Measurements from ENCODE around the gene DNAAF1.
A peak's percentile ranks its signal among the peaks of the same experiment; 100 is the strongest.

Gene DNAAF1

DNA sequence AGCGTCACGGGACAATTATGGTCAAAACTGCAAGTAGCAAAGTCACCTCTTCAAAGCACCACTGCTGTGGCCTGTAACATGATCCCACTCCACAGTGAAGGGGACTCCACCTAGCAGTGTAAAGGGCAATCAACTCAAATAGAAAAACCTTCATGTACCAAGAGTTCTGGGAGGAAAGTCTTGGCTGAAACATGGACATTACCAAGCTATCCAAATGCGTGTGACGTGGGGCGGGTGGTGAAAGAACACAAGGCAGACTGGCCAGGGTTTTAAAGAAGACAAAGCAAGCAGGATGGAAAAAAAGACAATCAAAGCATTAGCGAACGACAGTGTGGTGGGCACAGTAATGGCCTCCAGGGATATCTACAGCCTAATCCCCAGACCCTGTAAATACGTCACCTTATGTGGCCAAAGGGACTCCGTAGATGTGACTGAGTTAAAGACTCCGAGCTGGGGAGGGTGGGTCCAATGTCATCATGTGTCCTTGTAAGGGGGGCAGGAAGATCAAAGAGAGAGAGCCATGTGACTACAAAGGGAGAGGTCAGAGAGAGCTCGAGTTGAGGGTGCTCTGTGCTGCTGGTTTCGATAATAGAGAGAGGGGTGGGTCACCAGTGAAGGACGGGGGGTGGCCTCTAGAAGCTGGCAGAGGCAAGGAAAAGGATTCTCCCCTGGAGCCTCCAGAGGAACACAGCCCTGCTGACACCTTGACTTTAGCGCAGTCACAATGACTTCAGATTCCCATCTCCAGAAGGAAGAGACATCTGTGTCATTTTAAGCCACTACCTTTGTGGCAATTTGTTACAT, 6.1 kb upstream of the DNAAF1 start:
- Histone ChIP-seq H3K9ac (ENCODE audit: low read depth in 1 of 2, low read length in 2 of 2) (no peak overlapping the region), H3K4me1 (ENCODE audit: control insufficient read depth in 2 of 2, insufficient read depth in 2 of 2, low read length in 2 of 2) (peaks cover 0 to 3% of the 10 kb centered on the region in 2 donors), H3K27ac (ENCODE audit: low read depth in 2 of 2, low read length in 2 of 2) (no peak overlapping the region)

DNA sequence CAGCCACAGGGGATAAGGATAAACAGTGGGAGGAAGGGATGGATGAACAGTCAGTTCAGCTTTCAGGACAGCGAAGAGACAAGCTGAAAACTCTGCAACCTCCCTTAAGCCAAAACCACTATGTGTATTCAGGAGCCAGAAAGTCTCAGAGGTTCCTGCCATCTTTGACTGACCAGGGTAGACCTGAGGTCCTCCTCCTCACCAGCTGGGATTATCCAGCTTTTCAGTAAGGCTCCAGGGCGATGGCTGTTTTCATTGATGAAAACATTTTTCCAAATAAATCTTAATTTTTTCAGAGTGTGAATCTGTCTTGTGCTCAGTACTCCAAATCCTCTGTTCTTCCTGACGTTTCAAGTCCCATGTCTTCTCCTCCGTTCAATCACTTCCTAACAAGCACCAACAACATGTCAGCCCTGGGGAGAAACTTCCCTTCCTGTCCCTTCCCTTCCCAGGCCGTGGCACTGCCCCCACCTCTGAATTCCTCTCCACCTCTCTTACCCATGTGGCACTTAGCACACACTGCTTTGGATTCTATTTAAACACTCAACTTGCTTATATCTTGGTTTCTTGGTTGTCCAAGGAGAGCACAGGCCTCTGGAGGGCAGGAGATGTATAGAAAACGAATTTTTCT, 5.4 kb upstream of the DNAAF1 start:
- H3K27ac ChIP-seq (ENCODE audit: low read depth in 2 of 2, low read length in 2 of 2) = no peak overlapping the region
- no peaks in the 10 kb centered on the region for H3K36me3 ChIP-seq (ENCODE audit: control insufficient read depth in 2 of 2, insufficient read depth in 2 of 2, low read length in 2 of 2)
- H3K27me3 ChIP-seq (ENCODE audit: control insufficient read depth in 2 of 2, insufficient read depth in 2 of 2, low read length in 2 of 2) = no peaks in the 10 kb centered on the region
- H3K9ac ChIP-seq (ENCODE audit: low read depth in 1 of 2, low read length in 2 of 2) = no peak overlapping the region
- peaks cover 0 to 8% of the 10 kb centered on the region in 2 donors for H3K4me1 ChIP-seq (ENCODE audit: control insufficient read depth in 2 of 2, insufficient read depth in 2 of 2, low read length in 2 of 2)
- no peak overlapping the region for H3K4me3 ChIP-seq (ENCODE audit: low read length in 2 of 2)
- no peaks in the 10 kb centered on the region for H3K9me3 ChIP-seq (ENCODE audit: control insufficient read depth in 2 of 2, low read length in 2 of 2)

More for the DNA sequence above, 6.1 kb upstream of the DNAAF1 start:
- Histone ChIP-seq H3K36me3 (ENCODE audit: control insufficient read depth in 2 of 2, insufficient read depth in 2 of 2, low read length in 2 of 2) (no peaks in the 10 kb centered on the region), H3K27me3 (ENCODE audit: control insufficient read depth in 2 of 2, insufficient read depth in 2 of 2, low read length in 2 of 2) (no peaks in the 10 kb centered on the region), H3K4me3 (ENCODE audit: low read length in 2 of 2) (no peak overlapping the region), H3K9me3 (ENCODE audit: control insufficient read depth in 2 of 2, low read length in 2 of 2) (no peaks in the 10 kb centered on the region)

DNA sequence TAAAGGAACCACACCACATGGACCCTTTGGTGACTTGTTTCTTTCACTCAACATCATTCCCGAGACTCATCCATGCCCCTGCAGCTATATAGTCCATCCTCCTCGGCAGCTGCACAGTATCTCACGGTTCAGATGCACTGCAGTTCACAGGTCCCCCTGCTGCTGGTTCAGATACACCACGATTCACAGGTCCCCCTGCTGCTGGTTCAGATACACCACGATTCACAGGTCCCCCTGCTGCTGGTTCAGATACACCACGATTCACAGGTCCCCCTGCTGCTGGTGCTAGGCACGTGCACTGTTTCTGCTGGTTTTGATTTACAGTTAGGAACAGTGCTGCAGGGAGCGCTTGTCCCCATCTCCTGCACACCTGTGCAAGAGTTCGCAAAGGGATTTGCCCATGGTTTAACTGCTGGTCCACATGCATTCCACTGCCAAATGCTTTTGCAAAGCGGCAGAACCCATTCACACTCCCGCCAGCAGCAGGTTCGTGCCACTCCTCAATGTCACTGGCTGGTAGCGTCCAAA, 3.9 kb upstream of the DNAAF1 start:
- Histone ChIP-seq H3K27ac (ENCODE audit: low read depth in 2 of 2, low read length in 2 of 2) (no peak overlapping the region), H3K9ac (ENCODE audit: low read depth in 1 of 2, low read length in 2 of 2) (no peak overlapping the region), H3K4me1 (ENCODE audit: control insufficient read depth in 2 of 2, insufficient read depth in 2 of 2, low read length in 2 of 2) (peaks cover 0 to 13% of the 10 kb centered on the region in 2 donors), H3K36me3 (ENCODE audit: control insufficient read depth in 2 of 2, insufficient read depth in 2 of 2, low read length in 2 of 2) (no peaks in the 10 kb centered on the region), H3K9me3 (ENCODE audit: control insufficient read depth in 2 of 2, low read length in 2 of 2) (no peaks in the 10 kb centered on the region), H3K27me3 (ENCODE audit: control insufficient read depth in 2 of 2, insufficient read depth in 2 of 2, low read length in 2 of 2) (no peaks in the 10 kb centered on the region), H3K4me3 (ENCODE audit: low read length in 2 of 2) (no peak overlapping the region)

DNA sequence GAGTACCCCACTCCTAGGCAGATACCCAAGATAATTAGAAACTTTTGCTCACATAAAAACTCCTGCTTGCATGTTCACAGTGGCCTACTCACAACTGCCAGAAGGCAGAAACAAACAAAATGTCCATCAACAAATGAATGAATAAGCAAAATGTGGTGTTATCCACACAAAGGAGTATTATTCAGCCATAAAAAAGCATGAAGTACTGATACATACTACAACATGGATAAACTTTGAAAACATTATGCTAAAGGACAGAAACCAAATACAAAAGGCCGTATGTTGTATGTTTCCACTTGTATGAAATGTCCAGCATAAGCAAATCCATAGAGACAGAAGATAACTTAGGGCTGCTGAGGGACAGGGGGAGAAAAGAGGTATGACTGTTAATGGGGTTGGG, 2.0 kb upstream of the DNAAF1 start:
- Histone ChIP-seq H3K27ac (ENCODE audit: low read depth in 2 of 2, low read length in 2 of 2) (no peak overlapping the region), H3K4me1 (ENCODE audit: control insufficient read depth in 2 of 2, insufficient read depth in 2 of 2, low read length in 2 of 2) (peaks cover 0 to 13% of the 10 kb centered on the region in 2 donors), H3K36me3 (ENCODE audit: control insufficient read depth in 2 of 2, insufficient read depth in 2 of 2, low read length in 2 of 2) (no peaks in the 10 kb centered on the region), H3K9me3 (ENCODE audit: control insufficient read depth in 2 of 2, low read length in 2 of 2) (no peaks in the 10 kb centered on the region), H3K9ac (ENCODE audit: low read depth in 1 of 2, low read length in 2 of 2) (no peak overlapping the region), H3K4me3 (ENCODE audit: low read length in 2 of 2) (no peak overlapping the region), H3K27me3 (ENCODE audit: control insufficient read depth in 2 of 2, insufficient read depth in 2 of 2, low read length in 2 of 2) (no peaks in the 10 kb centered on the region)

DNA sequence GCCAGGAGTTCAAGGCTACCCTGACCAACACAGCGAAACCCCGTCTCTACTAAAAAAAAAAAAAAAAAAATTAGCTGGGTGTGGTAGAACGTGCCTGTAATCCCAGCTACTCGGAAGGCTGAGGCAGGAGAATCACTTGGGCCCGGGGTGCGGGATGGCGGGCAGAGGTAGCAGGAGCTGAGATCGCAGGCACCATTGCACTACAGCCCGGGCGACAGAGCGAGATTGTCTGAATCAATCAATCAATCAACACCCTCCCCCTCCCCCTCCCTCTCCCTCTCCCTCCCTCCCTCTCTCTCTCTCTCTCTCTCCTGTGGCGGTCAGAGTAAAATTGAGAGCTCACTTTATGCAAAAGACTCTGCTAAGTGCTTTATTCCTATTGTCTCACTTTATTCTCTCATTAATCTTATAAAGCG, 1.3 kb upstream of the DNAAF1 start:
- H3K4me1 ChIP-seq (ENCODE audit: control insufficient read depth in 2 of 2, insufficient read depth in 2 of 2, low read length in 2 of 2) = peaks cover 0 to 13% of the 10 kb centered on the region in 2 donors
- no peaks in the 10 kb centered on the region for H3K9me3 ChIP-seq (ENCODE audit: control insufficient read depth in 2 of 2, low read length in 2 of 2)
- H3K9ac ChIP-seq (ENCODE audit: low read depth in 1 of 2, low read length in 2 of 2) = peak overlapping the region; percentile 68 to 70
- no peaks in the 10 kb centered on the region for H3K27me3 ChIP-seq (ENCODE audit: control insufficient read depth in 2 of 2, insufficient read depth in 2 of 2, low read length in 2 of 2)
- H3K4me3 ChIP-seq (ENCODE audit: low read length in 2 of 2) = peak overlapping the region in 1 of 2 donors; percentile 82
- no peak overlapping the region for H3K27ac ChIP-seq (ENCODE audit: low read depth in 2 of 2, low read length in 2 of 2)
- no peaks in the 10 kb centered on the region for H3K36me3 ChIP-seq (ENCODE audit: control insufficient read depth in 2 of 2, insufficient read depth in 2 of 2, low read length in 2 of 2)

DNA sequence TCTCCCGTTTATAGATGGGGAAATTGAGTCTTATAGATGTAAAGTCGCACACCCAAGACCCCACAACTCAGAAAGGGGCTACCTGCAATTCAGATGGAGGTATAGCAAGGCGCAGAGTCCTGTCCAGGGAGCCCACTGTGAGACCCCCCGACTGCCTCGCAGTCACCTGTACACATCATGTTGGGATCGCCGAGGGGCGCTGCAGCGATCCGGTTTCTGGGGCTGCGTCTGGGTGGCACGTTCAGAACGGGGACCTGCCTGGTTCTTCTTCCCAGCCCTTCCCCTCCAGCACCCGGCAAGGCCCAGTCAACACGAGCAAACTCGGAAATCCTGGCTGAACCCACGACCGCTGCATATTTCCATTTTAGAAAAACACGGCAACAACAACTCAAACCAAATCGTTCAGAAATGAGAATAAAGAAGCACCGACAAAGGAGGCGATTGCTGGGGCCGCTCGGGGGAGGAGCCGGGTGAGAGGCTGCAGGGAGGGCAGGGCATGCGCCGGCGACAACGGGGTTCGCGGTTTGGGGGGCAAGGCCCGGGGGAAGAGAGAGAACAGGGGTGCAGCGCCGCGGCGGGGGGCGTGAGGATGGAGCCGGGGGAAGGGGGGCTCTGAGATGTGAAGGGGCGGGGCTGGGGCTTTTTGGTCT, 774 bp upstream of the DNAAF1 start:
- no peaks in the 10 kb centered on the region for H3K9me3 ChIP-seq (ENCODE audit: control insufficient read depth in 2 of 2, low read length in 2 of 2)
- H3K4me3 ChIP-seq (ENCODE audit: low read length in 2 of 2) = peak overlapping the region; percentile 82
- no peaks in the 10 kb centered on the region for H3K36me3 ChIP-seq (ENCODE audit: control insufficient read depth in 2 of 2, insufficient read depth in 2 of 2, low read length in 2 of 2)
- peak overlapping the region in 1 of 2 donors; percentile 67 for H3K27ac ChIP-seq (ENCODE audit: low read depth in 2 of 2, low read length in 2 of 2)
- peaks cover 0 to 13% of the 10 kb centered on the region in 2 donors for H3K4me1 ChIP-seq (ENCODE audit: control insufficient read depth in 2 of 2, insufficient read depth in 2 of 2, low read length in 2 of 2)
- H3K9ac ChIP-seq (ENCODE audit: low read depth in 1 of 2, low read length in 2 of 2) = peak overlapping the region; percentile 68 to 70
- no peaks in the 10 kb centered on the region for H3K27me3 ChIP-seq (ENCODE audit: control insufficient read depth in 2 of 2, insufficient read depth in 2 of 2, low read length in 2 of 2)

DNA sequence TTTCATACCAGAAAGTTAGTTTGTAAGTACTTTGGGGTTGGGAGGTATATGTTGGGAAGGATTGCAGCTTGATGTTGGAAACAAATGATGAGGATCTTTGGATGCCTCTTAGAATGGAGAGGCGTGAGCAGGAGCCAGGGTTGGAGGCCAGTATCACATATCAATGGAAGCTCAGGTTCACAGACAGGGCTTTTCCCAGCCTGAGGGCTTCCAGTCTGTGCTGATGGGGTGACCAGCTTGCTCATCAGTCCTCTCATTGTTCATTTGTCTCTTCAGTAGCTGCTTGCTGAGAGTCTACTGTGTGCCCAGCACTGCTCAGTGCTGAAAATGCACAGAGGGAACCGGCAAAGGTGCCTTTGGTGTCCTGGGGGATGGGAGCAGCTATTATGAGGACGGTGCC, 5.8 kb downstream of the DNAAF1 start:
- Histone ChIP-seq H3K4me3 (ENCODE audit: low read length in 2 of 2) (no peak overlapping the region), H3K9me3 (ENCODE audit: control insufficient read depth in 2 of 2, low read length in 2 of 2) (no peaks in the 10 kb centered on the region), H3K9ac (ENCODE audit: low read depth in 1 of 2, low read length in 2 of 2) (no peak overlapping the region), H3K4me1 (ENCODE audit: control insufficient read depth in 2 of 2, insufficient read depth in 2 of 2, low read length in 2 of 2) (no peaks in the 10 kb centered on the region), H3K27me3 (ENCODE audit: control insufficient read depth in 2 of 2, insufficient read depth in 2 of 2, low read length in 2 of 2) (no peaks in the 10 kb centered on the region), H3K27ac (ENCODE audit: low read depth in 2 of 2, low read length in 2 of 2) (no peak overlapping the region), H3K36me3 (ENCODE audit: control insufficient read depth in 2 of 2, insufficient read depth in 2 of 2, low read length in 2 of 2) (no peaks in the 10 kb centered on the region)

DNA sequence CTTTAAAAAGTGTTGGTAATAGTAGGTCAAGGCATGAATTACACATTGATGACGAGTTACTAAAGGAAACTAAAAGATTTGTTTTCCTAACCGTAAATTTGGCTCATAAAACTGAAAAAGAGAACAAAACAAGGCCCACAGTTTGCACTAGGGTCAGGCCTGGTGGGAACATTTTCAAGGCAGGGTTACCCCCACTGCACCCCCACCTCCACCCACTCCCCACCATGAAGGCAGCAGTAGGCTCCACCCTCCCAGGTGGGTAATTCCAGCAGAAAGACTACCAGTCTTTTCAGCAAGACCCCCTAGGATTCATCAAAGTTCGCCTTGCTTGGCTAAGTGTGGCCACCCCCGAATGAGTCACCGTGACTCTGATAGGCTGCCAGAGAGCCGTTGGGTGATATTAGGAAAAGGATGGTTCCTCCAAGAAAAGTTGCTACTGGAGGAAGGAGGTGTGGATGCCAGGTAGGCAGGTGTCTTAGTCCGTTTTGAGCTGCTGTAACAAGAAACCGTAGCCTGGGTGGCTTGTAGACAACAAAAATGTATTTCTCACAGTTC, 8.6 kb downstream of the DNAAF1 start:
- Histone ChIP-seq H3K9ac (ENCODE audit: low read depth in 1 of 2, low read length in 2 of 2) (no peak overlapping the region), H3K27me3 (ENCODE audit: control insufficient read depth in 2 of 2, insufficient read depth in 2 of 2, low read length in 2 of 2) (no peaks in the 10 kb centered on the region), H3K9me3 (ENCODE audit: control insufficient read depth in 2 of 2, low read length in 2 of 2) (no peaks in the 10 kb centered on the region), H3K36me3 (ENCODE audit: control insufficient read depth in 2 of 2, insufficient read depth in 2 of 2, low read length in 2 of 2) (no peaks in the 10 kb centered on the region), H3K27ac (ENCODE audit: low read depth in 2 of 2, low read length in 2 of 2) (no peak overlapping the region), H3K4me1 (ENCODE audit: control insufficient read depth in 2 of 2, insufficient read depth in 2 of 2, low read length in 2 of 2) (no peaks in the 10 kb centered on the region), H3K4me3 (ENCODE audit: low read length in 2 of 2) (no peak overlapping the region)

DNA sequence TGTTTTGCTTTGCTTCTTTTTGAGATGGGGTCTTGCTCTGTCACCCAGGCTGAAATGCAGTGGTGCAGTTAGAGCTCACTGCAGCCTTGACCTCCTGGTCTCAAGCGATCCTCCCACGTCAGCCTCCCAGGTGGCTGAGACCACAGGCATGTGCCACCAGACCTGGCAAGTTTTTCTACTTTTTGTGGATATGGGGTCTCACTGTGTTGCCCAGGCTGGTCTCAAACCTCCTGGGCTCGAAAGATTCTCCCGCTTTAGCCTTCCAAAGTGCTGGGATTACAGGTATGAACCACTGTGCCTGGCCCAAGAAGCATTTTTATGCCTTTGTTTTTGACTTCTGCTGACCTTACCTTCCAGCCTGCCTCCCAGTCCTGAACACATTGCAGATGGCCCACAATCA, 10.1 kb downstream of the DNAAF1 start:
- Histone ChIP-seq H3K4me3 (ENCODE audit: low read length in 2 of 2) (no peak overlapping the region), H3K9me3 (ENCODE audit: control insufficient read depth in 2 of 2, low read length in 2 of 2) (no peaks in the 10 kb centered on the region), H3K9ac (ENCODE audit: low read depth in 1 of 2, low read length in 2 of 2) (no peak overlapping the region), H3K27me3 (ENCODE audit: control insufficient read depth in 2 of 2, insufficient read depth in 2 of 2, low read length in 2 of 2) (peaks cover 2% of the 10 kb centered on the region in 2 donors), H3K4me1 (ENCODE audit: control insufficient read depth in 2 of 2, insufficient read depth in 2 of 2, low read length in 2 of 2) (no peaks in the 10 kb centered on the region), H3K36me3 (ENCODE audit: control insufficient read depth in 2 of 2, insufficient read depth in 2 of 2, low read length in 2 of 2) (no peaks in the 10 kb centered on the region), H3K27ac (ENCODE audit: low read depth in 2 of 2, low read length in 2 of 2) (no peak overlapping the region)

DNA sequence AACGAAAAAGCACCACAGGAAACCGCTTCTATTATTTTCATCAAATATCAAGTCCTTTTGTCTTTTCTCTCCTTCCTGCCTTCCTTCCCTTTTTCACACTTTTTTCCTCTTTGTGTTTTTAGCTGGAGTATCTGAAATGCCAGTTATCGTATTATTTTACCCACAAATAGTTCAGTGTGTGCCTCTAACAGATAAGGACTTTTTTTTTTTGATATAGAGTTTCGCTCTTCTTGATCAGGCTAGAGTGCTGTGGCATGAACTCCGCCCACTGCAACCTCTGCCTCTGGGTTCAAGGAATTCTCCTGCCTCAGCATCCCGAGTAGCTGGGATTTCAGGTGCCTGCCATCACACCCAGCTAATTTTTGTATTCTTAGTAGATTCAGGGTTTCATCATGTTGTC, 10.7 kb downstream of the DNAAF1 start:
- H3K27me3 ChIP-seq (ENCODE audit: control insufficient read depth in 2 of 2, insufficient read depth in 2 of 2, low read length in 2 of 2) = peaks cover 2% of the 10 kb centered on the region in 2 donors
- no peaks in the 10 kb centered on the region for H3K36me3 ChIP-seq (ENCODE audit: control insufficient read depth in 2 of 2, insufficient read depth in 2 of 2, low read length in 2 of 2)
- H3K9ac ChIP-seq (ENCODE audit: low read depth in 1 of 2, low read length in 2 of 2) = no peak overlapping the region
- no peaks in the 10 kb centered on the region for H3K9me3 ChIP-seq (ENCODE audit: control insufficient read depth in 2 of 2, low read length in 2 of 2)
- H3K27ac ChIP-seq (ENCODE audit: low read depth in 2 of 2, low read length in 2 of 2) = no peak overlapping the region
- H3K4me1 ChIP-seq (ENCODE audit: control insufficient read depth in 2 of 2, insufficient read depth in 2 of 2, low read length in 2 of 2) = no peaks in the 10 kb centered on the region
- H3K4me3 ChIP-seq (ENCODE audit: low read length in 2 of 2) = no peak overlapping the region

Data from mucosa of rectum (tissue), 2 donors.